ENCODE data around the gene SHISA2. TPM values are rescaled to one million over a fixed set of nuclear protein-coding genes. Genes with fewer than 3 reads are reported as not detected.

The SHISA2 gene
- total RNA-seq, 1 experiment from 2014 or later = 1.2 TPM

GRCh38 chr13:26045142-26045541 is 6.7 kb downstream of the SHISA2 start:
- H3K27ac ChIP-seq (ENCODE audit: low read length) = no peak overlapping the region
- H3K4me3 ChIP-seq (ENCODE audit: low read depth in 2 of 2, low read length in 2 of 2) = no peak overlapping the region
- no peaks in the 10 kb centered on the region for H3K36me3 ChIP-seq (ENCODE audit: control insufficient read depth, insufficient read depth, low read length)
- POLR2A ChIA-PET = no interaction called here
- peaks cover 7% of the 10 kb centered on the region for H3K27me3 ChIP-seq (ENCODE audit: control insufficient read depth, insufficient read depth, low read length)
- CTCF ChIA-PET = no interaction called here
- intact Hi-C loops (cut with micrococcal nuclease; ENCODE audit: unreplicated experiment) = no loop called here
- in situ Hi-C loops (cut with HindIII; ENCODE audit: low pct_unique_long_range_greater_than_20kb, low sequenced_read_pairs) = no loop called here
- BruUV-seq (replicated peaks) = no TSS peak
- H3K9me3 ChIP-seq (ENCODE audit: control insufficient read depth, insufficient read depth, low read depth, low read length) = no peaks in the 10 kb centered on the region
- no peak for ATAC-seq
- no peak for DNase-seq (ENCODE audit: low read depth, low spot score)
- no peaks in the 10 kb centered on the region for H3K4me1 ChIP-seq (ENCODE audit: control insufficient read depth, insufficient read depth, low read length)
- TF ChIP-seq REST (IDR thresholded peaks at IDR 0.05; ENCODE audit: insufficient read depth in 1 of 2, low read depth in 2 of 2, low read length in 1 of 2) = no peak
- TF ChIP-seq POLR2AphosphoS5 (IDR thresholded peaks at IDR 0.05; ENCODE audit: low read depth, low read length) = no peak
- no peak for TF ChIP-seq TCF7L2 (IDR thresholded peaks at IDR 0.05; ENCODE audit: low read depth, low read length)
- no peak for TF ChIP-seq CTCF (IDR thresholded peaks at IDR 0.05)
- TF ChIP-seq SIN3A (IDR thresholded peaks at IDR 0.05; ENCODE audit: borderline replicate concordance, insufficient read depth, low read depth, low read length) = no peak

GRCh38 chr13:26042785-26043184 is 9.0 kb downstream of the SHISA2 start:
- no peaks in the 10 kb centered on the region for H3K4me1 ChIP-seq (ENCODE audit: control insufficient read depth, insufficient read depth, low read length)

More at GRCh38 chr13:26042785-26043184, 9.0 kb downstream of the SHISA2 start:
- in situ Hi-C loops (cut with HindIII; ENCODE audit: low pct_unique_long_range_greater_than_20kb, low sequenced_read_pairs) (no loop called here), intact Hi-C loops (cut with micrococcal nuclease; ENCODE audit: unreplicated experiment) (no loop called here)
- TF ChIP-seq POLR2AphosphoS5 (IDR thresholded peaks at IDR 0.05; ENCODE audit: low read depth, low read length) = no peak
- no peak for TF ChIP-seq CTCF (IDR thresholded peaks at IDR 0.05)
- TF ChIP-seq SIN3A (IDR thresholded peaks at IDR 0.05; ENCODE audit: borderline replicate concordance, insufficient read depth, low read depth, low read length) = no peak
- no peak for TF ChIP-seq TCF7L2 (IDR thresholded peaks at IDR 0.05; ENCODE audit: low read depth, low read length)
- TF ChIP-seq REST (IDR thresholded peaks at IDR 0.05; ENCODE audit: insufficient read depth in 1 of 2, low read depth in 2 of 2, low read length in 1 of 2) = no peak
- Histone ChIP-seq H3K9me3 (ENCODE audit: control insufficient read depth, insufficient read depth, low read depth, low read length) (no peaks in the 10 kb centered on the region), H3K4me3 (ENCODE audit: low read depth in 2 of 2, low read length in 2 of 2) (no peak overlapping the region), H3K36me3 (ENCODE audit: control insufficient read depth, insufficient read depth, low read length) (no peaks in the 10 kb centered on the region), H3K27ac (ENCODE audit: low read length) (no peak overlapping the region), H3K27me3 (ENCODE audit: control insufficient read depth, insufficient read depth, low read length) (no peaks in the 10 kb centered on the region; the same call in 1 of the 2 replicates)
- BruUV-seq (replicated peaks) = no TSS peak
- POLR2A ChIA-PET = no interaction called here
- ATAC-seq (no peak), DNase-seq (ENCODE audit: low read depth, low spot score) (no peak)
- CTCF ChIA-PET = no interaction called here
